ENCODE results near the gene FZD7. TPM values are rescaled to one million over a fixed set of nuclear protein-coding genes. Genes with fewer than 3 reads are reported as not detected.

Gene FZD7
- polyA plus RNA-seq, 1 experiment = 42.9 TPM

- no peak for TF ChIP-seq CTCF (IDR thresholded peaks at IDR 0.05; ENCODE audit: low read depth, low read length)
- no peak for DNase-seq (ENCODE audit: low read depth, low spot score)
- H3K27ac ChIP-seq (ENCODE audit: low read depth, low read length) = no peak overlapping the region
- no peaks in the 10 kb centered on the region for H3K27me3 ChIP-seq (ENCODE audit: control insufficient read depth, insufficient read depth, low read length)
- POLR2A ChIA-PET = interaction anchor here (0.5 kb wide), 1 partner anchor 204 kb away, joined by 4 read pairs; no protein-coding TSS in a partner anchor
- CTCF ChIA-PET = no interaction called here
- H3K4me3 ChIP-seq (ENCODE audit: low read depth, low read length) = no peak overlapping the region
- no peaks in the 10 kb centered on the region for H3K9me3 ChIP-seq (ENCODE audit: control insufficient read depth, insufficient read depth, low read length)
Observed at GRCh38 chr2:202009581-202009980, 24.1 kb upstream of the FZD7 start.

- no peaks in the 10 kb centered on the region for H3K27me3 ChIP-seq (ENCODE audit: control insufficient read depth, insufficient read depth, low read length)
- POLR2A ChIA-PET = no interaction called here
- no peak overlapping the region for H3K27ac ChIP-seq (ENCODE audit: low read depth, low read length)
- CTCF ChIA-PET = interaction anchor here (2.0 kb wide), 1 partner anchor 154 kb away, joined by 8 read pairs; no protein-coding TSS in a partner anchor
- TF ChIP-seq CTCF (IDR thresholded peaks at IDR 0.05; ENCODE audit: low read depth, low read length) = no peak
- DNase-seq (ENCODE audit: low read depth, low spot score) = no peak
- no peak overlapping the region for H3K4me3 ChIP-seq (ENCODE audit: low read depth, low read length)
- no peaks in the 10 kb centered on the region for H3K9me3 ChIP-seq (ENCODE audit: control insufficient read depth, insufficient read depth, low read length)
Observed at GRCh38 chr2:202014318-202014717, 19.3 kb upstream of the FZD7 start.

- POLR2A ChIA-PET = no interaction called here
- no peak for DNase-seq (ENCODE audit: low read depth, low spot score)
- CTCF ChIA-PET = interaction anchor here (2.0 kb wide), 1 partner anchor 154 kb away, joined by 8 read pairs; no protein-coding TSS in a partner anchor
- Histone ChIP-seq H3K27me3 (ENCODE audit: control insufficient read depth, insufficient read depth, low read length) (no peaks in the 10 kb centered on the region), H3K9me3 (ENCODE audit: control insufficient read depth, insufficient read depth, low read length) (no peaks in the 10 kb centered on the region), H3K27ac (ENCODE audit: low read depth, low read length) (no peak overlapping the region), H3K4me3 (ENCODE audit: low read depth, low read length) (no peak overlapping the region)
- TF ChIP-seq CTCF (IDR thresholded peaks at IDR 0.05; ENCODE audit: low read depth, low read length) = no peak
Observed at GRCh38 chr2:202014759-202015211, 18.9 kb upstream of the FZD7 start.

GRCh38 chr2:202015471-202015870, 18.2 kb upstream of the FZD7 start:
- ChIA-PET CTCF (no interaction called here), POLR2A (no interaction called here)
- Histone ChIP-seq H3K27me3 (ENCODE audit: control insufficient read depth, insufficient read depth, low read length) (no peaks in the 10 kb centered on the region), H3K27ac (ENCODE audit: low read depth, low read length) (no peak overlapping the region), H3K9me3 (ENCODE audit: control insufficient read depth, insufficient read depth, low read length) (no peaks in the 10 kb centered on the region), H3K4me3 (ENCODE audit: low read depth, low read length) (no peak overlapping the region)
- no peak for TF ChIP-seq CTCF (IDR thresholded peaks at IDR 0.05; ENCODE audit: low read depth, low read length)
- DNase-seq (ENCODE audit: low read depth, low spot score) = no peak

GRCh38 chr2:202016579-202017227, 17.0 kb upstream of the FZD7 start:
- Histone ChIP-seq H3K27me3 (ENCODE audit: control insufficient read depth, insufficient read depth, low read length) (no peaks in the 10 kb centered on the region), H3K9me3 (ENCODE audit: control insufficient read depth, insufficient read depth, low read length) (no peaks in the 10 kb centered on the region), H3K4me3 (ENCODE audit: low read depth, low read length) (no peak overlapping the region), H3K27ac (ENCODE audit: low read depth, low read length) (no peak overlapping the region)
- DNase-seq (ENCODE audit: low read depth, low spot score) = no peak
- TF ChIP-seq CTCF (IDR thresholded peaks at IDR 0.05; ENCODE audit: low read depth, low read length) = no peak
- ChIA-PET POLR2A (no interaction called here), CTCF (interaction anchor here (0.7 kb wide), 1 partner anchor 163 kb away, joined by 8 read pairs; no protein-coding TSS in a partner anchor)

Measured in AG04450 (cell line).